Activated T-helper 2 cell treated with anti-CD3 and anti-CD28 coated beads, Interferon-gamma antibody, Interleukin-2, Interleukin-4, amounts not matched to agents 10 μg/mL and 5 μg/mL and 100 μg/mL, durations not matched to agents 14 hours and 24 hours and 36 hours (primary cell): ENCODE results near the gene ZMYND8. TPM values are rescaled to one million over a fixed set of nuclear protein-coding genes. Genes with fewer than 3 reads are reported as not detected.
A peak's percentile ranks its signal among the peaks of the same experiment; 100 is the strongest.
"Not testable (repeated sequence)": the region's sequence is repeated elsewhere in the genome, so short reads cannot be mapped to it uniquely, and the experiment has no call there.

Experiments
- DNase-seq: peaks from one replicate; pipeline ENCODE4 v3.0.0; 2021; ENCODE audit warnings: low spot score
- H3K27ac Mint-ChIP-seq: one replicate; pipeline ENCODE4 v1.8.0; 2021; ENCODE audit warnings: mixed read lengths
- H3K27me3 Mint-ChIP-seq: one replicate; pipeline ENCODE4 v1.8.0; 2021; ENCODE audit warnings: low read depth, mixed read lengths
- H3K36me3 Mint-ChIP-seq: one replicate; pipeline ENCODE4 v1.8.0; 2021; ENCODE audit warnings: low read depth, mixed read lengths
- H3K4me1 Mint-ChIP-seq: one replicate; pipeline ENCODE4 v1.8.0; 2021; ENCODE audit warnings: low read depth, mixed read lengths
- H3K4me3 Mint-ChIP-seq: one replicate; pipeline ENCODE4 v1.8.0; 2021; ENCODE audit warnings: low read depth, mild to moderate bottlenecking, moderate library complexity, mixed read lengths
- H3K9me3 Mint-ChIP-seq: one replicate; pipeline ENCODE4 v1.8.0; 2021; ENCODE audit warnings: mixed read lengths
- intact Hi-C: fragments of 100-400 bp; cut with micrococcal nuclease; formaldehyde crosslinking; loops from one replicate; pipeline ENCODE4 v1.15.1; 2023
- total RNA-seq: library from RNA; stranded (reverse); gene quantifications from 2 replicates; pipeline ENCODE4 v1.2.3, GENCODE V29; 2022

The ZMYND8 gene
- total RNA-seq, 1 donor from 2014 or later = 46.7 TPM

GRCh38 chr20:47382746-47383415 lies 26.4 kb upstream of the ZMYND8 start:
- Mint-ChIP-seq H3K4me1 (peaks cover 18% of the 10 kb centered on the region), H3K9me3 (no peaks in the 10 kb centered on the region), H3K27ac (no peak overlapping the region), H3K4me3 (no peak overlapping the region), H3K36me3 (no peaks in the 10 kb centered on the region), H3K27me3 (no peaks in the 10 kb centered on the region)
- intact Hi-C loops = loop anchor here (5.0 kb wide), 2 partner anchors 66 to 74 kb away; no protein-coding TSS in a partner anchor
- no peak for DNase-seq

GRCh38 chr20:47380481-47380880 lies 24.0 kb upstream of the ZMYND8 start:
- Mint-ChIP-seq H3K27me3 (no peaks in the 10 kb centered on the region), H3K9me3 (no peaks in the 10 kb centered on the region), H3K27ac (peak overlapping the region; percentile 79), H3K4me1 (peaks cover 18% of the 10 kb centered on the region), H3K36me3 (no peaks in the 10 kb centered on the region), H3K4me3 (no peak overlapping the region)
- DNase-seq = no peak
- intact Hi-C loops = loop anchor here (1.0 to 5.0 kb wide), 4 partner anchors 24 to 106 kb away; partner anchors contain the start of gene ZMYND8

GRCh38 chr20:47379433-47380150 lies 23.1 kb upstream of the ZMYND8 start:
- H3K9me3 Mint-ChIP-seq = no peaks in the 10 kb centered on the region
- DNase-seq = no peak
- peaks cover 15% of the 10 kb centered on the region for H3K4me1 Mint-ChIP-seq
- intact Hi-C loops = loop anchor here (1.0 to 5.0 kb wide), 4 partner anchors 23 to 105 kb away; partner anchors contain the start of gene ZMYND8
- no peaks in the 10 kb centered on the region for H3K36me3 Mint-ChIP-seq
- H3K27ac Mint-ChIP-seq = peak overlapping the region; percentile 44
- no peak overlapping the region for H3K4me3 Mint-ChIP-seq
- no peaks in the 10 kb centered on the region for H3K27me3 Mint-ChIP-seq

GRCh38 chr20:47377122-47377722 lies 20.7 kb upstream of the ZMYND8 start:
- Mint-ChIP-seq H3K4me3 (no peak overlapping the region), H3K9me3 (no peaks in the 10 kb centered on the region), H3K36me3 (no peaks in the 10 kb centered on the region), H3K4me1 (peaks cover 10% of the 10 kb centered on the region), H3K27me3 (no peaks in the 10 kb centered on the region), H3K27ac (no peak overlapping the region)
- intact Hi-C loops = no loop called here
- no peak for DNase-seq

GRCh38 chr20:47376096-47376643 lies 19.7 kb upstream of the ZMYND8 start:
- H3K27me3 Mint-ChIP-seq, DNase-seq, H3K9me3 Mint-ChIP-seq, H3K4me3 Mint-ChIP-seq, H3K36me3 Mint-ChIP-seq, H3K27ac Mint-ChIP-seq, intact Hi-C loops: not testable (repeated sequence)
- peaks cover 10% of the 10 kb centered on the region for H3K4me1 Mint-ChIP-seq

- H3K27me3 Mint-ChIP-seq, intact Hi-C loops, H3K9me3 Mint-ChIP-seq, H3K4me3 Mint-ChIP-seq, H3K27ac Mint-ChIP-seq, H3K36me3 Mint-ChIP-seq, H3K4me1 Mint-ChIP-seq, DNase-seq: not testable (repeated sequence)
Observed at GRCh38 chr20:47374121-47374520, 17.6 kb upstream of the ZMYND8 start.

GRCh38 chr20:47373206-47373733 lies 16.8 kb upstream of the ZMYND8 start:
- Mint-ChIP-seq H3K27me3 (no peaks in the 10 kb centered on the region), H3K27ac (no peak overlapping the region), H3K36me3 (no peaks in the 10 kb centered on the region), H3K4me1 (no peaks in the 10 kb centered on the region), H3K9me3 (no peaks in the 10 kb centered on the region), H3K4me3 (no peak overlapping the region)
- intact Hi-C loops = no loop called here
- DNase-seq = no peak

- H3K9me3 Mint-ChIP-seq = no peaks in the 10 kb centered on the region
- H3K4me3 Mint-ChIP-seq = no peak overlapping the region
- intact Hi-C loops = no loop called here
- no peaks in the 10 kb centered on the region for H3K36me3 Mint-ChIP-seq
- no peak overlapping the region for H3K27ac Mint-ChIP-seq
- no peaks in the 10 kb centered on the region for H3K27me3 Mint-ChIP-seq
- DNase-seq = no peak
- no peaks in the 10 kb centered on the region for H3K4me1 Mint-ChIP-seq
Observed at GRCh38 chr20:47370850-47371782, 14.6 kb upstream of the ZMYND8 start.

GRCh38 chr20:47370214-47370613 lies 13.7 kb upstream of the ZMYND8 start:
- H3K4me1 Mint-ChIP-seq = peaks cover 2% of the 10 kb centered on the region
- H3K9me3 Mint-ChIP-seq = no peaks in the 10 kb centered on the region
- H3K36me3 Mint-ChIP-seq = no peaks in the 10 kb centered on the region
- intact Hi-C loops = no loop called here
- no peak overlapping the region for H3K27ac Mint-ChIP-seq
- no peaks in the 10 kb centered on the region for H3K27me3 Mint-ChIP-seq
- DNase-seq = no peak
- no peak overlapping the region for H3K4me3 Mint-ChIP-seq

GRCh38 chr20:47368301-47368700 lies 11.8 kb upstream of the ZMYND8 start:
- Mint-ChIP-seq H3K27me3 (no peaks in the 10 kb centered on the region), H3K4me3 (no peak overlapping the region), H3K27ac (no peak overlapping the region), H3K36me3 (no peaks in the 10 kb centered on the region), H3K4me1 (peaks cover 7% of the 10 kb centered on the region), H3K9me3 (no peaks in the 10 kb centered on the region)
- intact Hi-C loops = no loop called here
- DNase-seq = no peak

- H3K27ac Mint-ChIP-seq, DNase-seq, H3K4me3 Mint-ChIP-seq, H3K36me3 Mint-ChIP-seq, H3K27me3 Mint-ChIP-seq, H3K9me3 Mint-ChIP-seq, intact Hi-C loops: not testable (repeated sequence)
- peaks cover 12% of the 10 kb centered on the region for H3K4me1 Mint-ChIP-seq
Observed at GRCh38 chr20:47366301-47366700, 9.8 kb upstream of the ZMYND8 start.
